ENCODE measurements around the gene PARD3.

DNA sequence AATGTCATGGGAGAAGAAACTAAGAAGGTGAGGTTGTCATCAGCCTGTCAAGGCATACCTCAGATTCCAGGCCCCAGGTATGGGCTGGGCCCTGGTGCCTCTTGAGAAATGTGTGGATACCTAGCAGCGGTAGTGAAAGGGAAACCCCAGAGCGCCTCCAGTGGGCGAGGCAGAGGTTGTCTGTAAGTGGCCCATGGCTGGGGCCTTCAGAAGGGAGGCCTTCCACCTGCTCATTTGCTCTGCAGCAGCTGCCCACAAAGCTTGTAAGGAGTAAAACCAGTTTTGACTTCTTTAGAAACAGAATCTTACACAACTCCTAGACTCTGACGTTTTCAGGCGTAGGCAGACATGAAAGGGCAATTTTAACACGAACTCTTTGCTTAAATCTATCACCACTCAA is 509.9 kb downstream of the PARD3 start:
- no peak for TF ChIP-seq EZH2phosphoT487 (conservative IDR thresholded peaks at IDR 0.05; ENCODE audit: low read length)
- no peak for TF ChIP-seq CTCF (IDR thresholded peaks at IDR 0.05; ENCODE audit: insufficient read depth, low read length, poor library complexity, severe bottlenecking)
